GM18519 (cell line): ENCODE measurements around the gene ASAP2.
"Not testable (repeated sequence)": the region's sequence is repeated elsewhere in the genome, so short reads cannot be mapped to it uniquely, and the experiment has no call there.

Source experiments
- ATAC-seq: cut with Tn5 transposase; IDR thresholded peaks from one replicate; pipeline ENCODE4 v1.9.1; 2021; ENCODE audit warnings: mild to moderate bottlenecking, moderate library complexity; ENCODE audit not compliant: unreplicated experiment, low FRiP score

Gene ASAP2

GRCh38 chr2:9210030-9210429 lies 3.4 kb downstream of the ASAP2 start:
- ATAC-seq, result no peak

- no peak for ATAC-seq
These were observed 4.9 kb downstream of the ASAP2 start for GRCh38 chr2:9211496-9211895.

GRCh38 chr2:9212010-9212635 lies 5.5 kb downstream of the ASAP2 start:
- ATAC-seq, result no peak

GRCh38 chr2:9212661-9213411 lies 6.2 kb downstream of the ASAP2 start:
- no peak for ATAC-seq

GRCh38 chr2:9213477-9214051 lies 7.0 kb downstream of the ASAP2 start:
- no peak for ATAC-seq

GRCh38 chr2:9214873-9215272 lies 8.3 kb downstream of the ASAP2 start:
- ATAC-seq, result no peak

GRCh38 chr2:9215680-9216079 lies 9.1 kb downstream of the ASAP2 start:
- ATAC-seq, result no peak

- ATAC-seq, result not testable (repeated sequence)
These were observed 9.5 kb downstream of the ASAP2 start for GRCh38 chr2:9216143-9216542.

- ATAC-seq, result no peak
These were observed 11.5 kb downstream of the ASAP2 start for GRCh38 chr2:9217838-9218770.

GRCh38 chr2:9219027-9219445 lies 12.4 kb downstream of the ASAP2 start:
- ATAC-seq, result no peak

GRCh38 chr2:9220201-9220600 lies 13.6 kb downstream of the ASAP2 start:
- ATAC-seq, result no peak

- ATAC-seq, result no peak
These were observed 14.6 kb downstream of the ASAP2 start for GRCh38 chr2:9221223-9221622.

- ATAC-seq, result no peak
These were observed 15.8 kb downstream of the ASAP2 start for GRCh38 chr2:9222239-9222892.

- ATAC-seq, result no peak
These were observed 16.3 kb downstream of the ASAP2 start for GRCh38 chr2:9222893-9223287.

- ATAC-seq, result no peak
These were observed 19.2 kb downstream of the ASAP2 start for GRCh38 chr2:9225806-9226205.

- ATAC-seq, result no peak
These were observed 20.1 kb downstream of the ASAP2 start for GRCh38 chr2:9226458-9227380.

GRCh38 chr2:9228088-9228751 lies 21.6 kb downstream of the ASAP2 start:
- no peak for ATAC-seq

- ATAC-seq, result no peak
These were observed 22.3 kb downstream of the ASAP2 start for GRCh38 chr2:9228781-9229469.
